ENCODE data around the gene TCOF1. TPM values are rescaled to one million over a fixed set of nuclear protein-coding genes. Genes with fewer than 3 reads are reported as not detected.

The TCOF1 gene
- total RNA-seq, 4 donors from 2014 or later: 27.4 to 46.0 (median 36.3) TPM

GRCh38 chr5:150339165-150339564 is 18.3 kb upstream of the TCOF1 start:
- Histone ChIP-seq H3K4me1 (no peaks in the 10 kb centered on the region), H3K9me3 (no peaks in the 10 kb centered on the region), H3K36me3 (no peaks in the 10 kb centered on the region), H3K27ac (replicated peaks in 1 of 4) (no peak overlapping the region), H3K27me3 (no peaks in the 10 kb centered on the region), H3K4me3 (no peak overlapping the region)
- no peak for DNase-seq (ENCODE audit: extremely low spot score)
- intact Hi-C loops (cut with DNase I): no loop called here
- 75% methylated on average over 4 of the region's 5 CpGs for WGBS
- TF ChIP-seq POLR2A (IDR thresholded peaks at IDR 0.05; ENCODE audit: low read depth) (no peak), EP300 (IDR thresholded peaks at IDR 0.05) (no peak), CTCF (IDR thresholded peaks at IDR 0.05) (no peak), POLR2AphosphoS5 (IDR thresholded peaks at IDR 0.05) (no peak)

- 96% methylated on average over 4 of the region's 4 CpGs for WGBS
- no peak overlapping the region for H3K4me3 ChIP-seq
- intact Hi-C loops (cut with DNase I): no loop called here
- no peaks in the 10 kb centered on the region for H3K36me3 ChIP-seq
- DNase-seq (ENCODE audit: extremely low spot score): no peak
- no peaks in the 10 kb centered on the region for H3K9me3 ChIP-seq
- H3K27me3 ChIP-seq: no peaks in the 10 kb centered on the region
- no peaks in the 10 kb centered on the region for H3K4me1 ChIP-seq
- TF ChIP-seq EP300 (IDR thresholded peaks at IDR 0.05) (no peak), POLR2AphosphoS5 (IDR thresholded peaks at IDR 0.05) (no peak), POLR2A (IDR thresholded peaks at IDR 0.05; ENCODE audit: low read depth) (no peak), CTCF (IDR thresholded peaks at IDR 0.05) (no peak)
- no peak overlapping the region for H3K27ac ChIP-seq (replicated peaks in 1 of 4)
These were observed 17.7 kb upstream of the TCOF1 start for GRCh38 chr5:150339841-150340240.

GRCh38 chr5:150340614-150341255 is 16.8 kb upstream of the TCOF1 start:
- no peaks in the 10 kb centered on the region for H3K36me3 ChIP-seq
- H3K4me3 ChIP-seq: no peak overlapping the region
- DNase-seq (ENCODE audit: extremely low spot score): no peak
- no peaks in the 10 kb centered on the region for H3K4me1 ChIP-seq
- H3K9me3 ChIP-seq: no peaks in the 10 kb centered on the region
- no peaks in the 10 kb centered on the region for H3K27me3 ChIP-seq
- no peak for TF ChIP-seq POLR2A (IDR thresholded peaks at IDR 0.05; ENCODE audit: low read depth)
- TF ChIP-seq POLR2AphosphoS5 (IDR thresholded peaks at IDR 0.05): no peak
- TF ChIP-seq EP300 (IDR thresholded peaks at IDR 0.05): no peak
- no peak for TF ChIP-seq CTCF (IDR thresholded peaks at IDR 0.05)
- 81% methylated on average over 6 of the region's 7 CpGs for WGBS
- intact Hi-C loops (cut with DNase I): no loop called here
- no peak overlapping the region for H3K27ac ChIP-seq (replicated peaks in 1 of 4)

GRCh38 chr5:150341331-150341730 is 16.2 kb upstream of the TCOF1 start:
- Histone ChIP-seq H3K36me3 (no peaks in the 10 kb centered on the region), H3K27ac (replicated peaks in 1 of 4) (no peak overlapping the region), H3K4me3 (no peak overlapping the region), H3K27me3 (no peaks in the 10 kb centered on the region), H3K9me3 (no peaks in the 10 kb centered on the region), H3K4me1 (no peaks in the 10 kb centered on the region)
- DNase-seq (ENCODE audit: extremely low spot score): no peak
- 92% methylated on average over 4 of the region's 4 CpGs for WGBS
- TF ChIP-seq CTCF (IDR thresholded peaks at IDR 0.05) (no peak), EP300 (IDR thresholded peaks at IDR 0.05) (no peak), POLR2A (IDR thresholded peaks at IDR 0.05; ENCODE audit: low read depth) (no peak), POLR2AphosphoS5 (IDR thresholded peaks at IDR 0.05) (no peak)
- intact Hi-C loops (cut with DNase I): no loop called here

- no peaks in the 10 kb centered on the region for H3K4me1 ChIP-seq
- no peaks in the 10 kb centered on the region for H3K9me3 ChIP-seq
- DNase-seq (ENCODE audit: extremely low spot score): no peak
- H3K27ac ChIP-seq (replicated peaks in 1 of 4): no peak overlapping the region
- TF ChIP-seq CTCF (IDR thresholded peaks at IDR 0.05) (no peak), POLR2A (IDR thresholded peaks at IDR 0.05; ENCODE audit: low read depth) (no peak), EP300 (IDR thresholded peaks at IDR 0.05) (no peak), POLR2AphosphoS5 (IDR thresholded peaks at IDR 0.05) (no peak)
- H3K27me3 ChIP-seq: no peaks in the 10 kb centered on the region
- no peak overlapping the region for H3K4me3 ChIP-seq
- 89% methylated on average over 1 of the region's 1 CpG for WGBS
- intact Hi-C loops (cut with DNase I): no loop called here
- H3K36me3 ChIP-seq: no peaks in the 10 kb centered on the region
These were observed 15.5 kb upstream of the TCOF1 start for GRCh38 chr5:150341989-150342388.

Data from esophagus muscularis mucosa (tissue), 4 donors.